ENCODE results near the gene NIFK. TPM values are rescaled to one million over a fixed set of nuclear protein-coding genes. Genes with fewer than 3 reads are reported as not detected.

NIFK gene
- total and polyA plus RNA-seq, 2 experiments from 2014 or later, result 56.2 to 107 TPM

GRCh38 chr2:121776885-121777698 lies 40.4 kb upstream of the NIFK start:
- WGBS, 2 experiments (ENCODE audit: low coverage in 1 of 2, low lambda C conversion rate in 2 of 2, missing lambda C conversion rate in 2 of 2), result 58 to 64% methylated on average over 10 to 12 of the region's 12 CpGs
- no peak for DNase-seq
- Histone ChIP-seq H3K9me2 (ENCODE audit: insufficient read depth) (no peaks in the 10 kb centered on the region), H3K9me3 (ENCODE audit: low read depth) (no peaks in the 10 kb centered on the region), H3K4me3 (no peak overlapping the region), H3K79me2 (ENCODE audit: insufficient read depth) (no peaks in the 10 kb centered on the region), H2AFZ (no peak overlapping the region), H3K36me3 (ENCODE audit: low read depth) (no peaks in the 10 kb centered on the region), H3K9ac (no peak overlapping the region), H4K20me1 (ENCODE audit: insufficient read depth) (no peaks in the 10 kb centered on the region), H3F3A (ENCODE audit: insufficient read depth) (no peaks in the 10 kb centered on the region), H3K4me2 (ENCODE audit: unreplicated experiment) (no peak overlapping the region), H3K27me3 (replicated peaks; ENCODE audit: insufficient read depth) (0 out of 2 replicates have a peak, but pooled peaks cover 7% of the 10 kb centered on the region), H3K4me1 (ENCODE audit: insufficient read depth) (no peaks in the 10 kb centered on the region), H3K27ac (no peak overlapping the region)
- in situ Hi-C loops (cut with MboI), result no loop called here
- TF ChIP-seq EZH2phosphoT487 (IDR thresholded peaks at IDR 0.05; ENCODE audit: insufficient read depth, low read depth) (no peak), EZH2 (IDR thresholded peaks at IDR 0.05; ENCODE audit: insufficient read depth, poor library complexity, severe bottlenecking) (no peak)

GRCh38 chr2:121776361-121776760 lies 39.7 kb upstream of the NIFK start:
- Histone ChIP-seq H3K79me2 (ENCODE audit: insufficient read depth) (no peaks in the 10 kb centered on the region), H3K4me2 (ENCODE audit: unreplicated experiment) (no peak overlapping the region), H3F3A (ENCODE audit: insufficient read depth) (no peaks in the 10 kb centered on the region), H3K27me3 (replicated peaks; ENCODE audit: insufficient read depth) (0 out of 2 replicates have a peak, but pooled peaks cover 7% of the 10 kb centered on the region), H3K4me1 (ENCODE audit: insufficient read depth) (no peaks in the 10 kb centered on the region), H3K36me3 (ENCODE audit: low read depth) (no peaks in the 10 kb centered on the region), H3K9ac (no peak overlapping the region), H2AFZ (no peak overlapping the region), H3K27ac (no peak overlapping the region), H3K4me3 (no peak overlapping the region), H3K9me3 (ENCODE audit: low read depth) (no peaks in the 10 kb centered on the region), H3K9me2 (ENCODE audit: insufficient read depth) (no peaks in the 10 kb centered on the region), H4K20me1 (ENCODE audit: insufficient read depth) (no peaks in the 10 kb centered on the region)
- DNase-seq, result no peak
- WGBS, 2 experiments (ENCODE audit: low coverage in 1 of 2, low lambda C conversion rate in 2 of 2, missing lambda C conversion rate in 2 of 2), result 57 to 65% methylated on average over 3 of the region's 3 CpGs
- TF ChIP-seq EZH2phosphoT487 (IDR thresholded peaks at IDR 0.05; ENCODE audit: insufficient read depth, low read depth), result no peak
- no peak for TF ChIP-seq EZH2 (IDR thresholded peaks at IDR 0.05; ENCODE audit: insufficient read depth, poor library complexity, severe bottlenecking)
- in situ Hi-C loops (cut with MboI), result no loop called here

- Histone ChIP-seq H3K4me1 (ENCODE audit: insufficient read depth) (no peaks in the 10 kb centered on the region), H3K4me3 (no peak overlapping the region), H3K9ac (no peak overlapping the region), H4K20me1 (ENCODE audit: insufficient read depth) (no peaks in the 10 kb centered on the region), H3K36me3 (ENCODE audit: low read depth) (peaks cover 1% of the 10 kb centered on the region; the same call in 1 of the 2 replicates), H3F3A (ENCODE audit: insufficient read depth) (no peaks in the 10 kb centered on the region), H2AFZ (no peak overlapping the region), H3K27me3 (replicated peaks; ENCODE audit: insufficient read depth) (0 out of 2 replicates have a peak, but pooled peaks cover 7% of the 10 kb centered on the region), H3K79me2 (ENCODE audit: insufficient read depth) (no peaks in the 10 kb centered on the region), H3K27ac (no peak overlapping the region), H3K4me2 (ENCODE audit: unreplicated experiment) (no peak overlapping the region), H3K9me2 (ENCODE audit: insufficient read depth) (no peaks in the 10 kb centered on the region), H3K9me3 (ENCODE audit: low read depth) (no peaks in the 10 kb centered on the region)
- in situ Hi-C loops (cut with MboI), result no loop called here
- TF ChIP-seq EZH2phosphoT487 (IDR thresholded peaks at IDR 0.05; ENCODE audit: insufficient read depth, low read depth) (no peak), EZH2 (IDR thresholded peaks at IDR 0.05; ENCODE audit: insufficient read depth, poor library complexity, severe bottlenecking) (no peak)
- 93 to 96% methylated on average over 13 of the region's 13 CpGs for WGBS, 2 experiments (ENCODE audit: low coverage in 1 of 2, low lambda C conversion rate in 2 of 2, missing lambda C conversion rate in 2 of 2)
- DNase-seq, result no peak
Measured at GRCh38 chr2:121774235-121774634, 37.6 kb upstream of the NIFK start.

- H3K79me2 ChIP-seq (ENCODE audit: insufficient read depth), result no peaks in the 10 kb centered on the region
- TF ChIP-seq EZH2 (IDR thresholded peaks at IDR 0.05; ENCODE audit: insufficient read depth, poor library complexity, severe bottlenecking), result no peak
- no peaks in the 10 kb centered on the region for H3K27me3 ChIP-seq (replicated peaks; ENCODE audit: insufficient read depth)
- H3K36me3 ChIP-seq (ENCODE audit: low read depth), result peaks cover 11% of the 10 kb centered on the region
- H3F3A ChIP-seq (ENCODE audit: insufficient read depth), result no peaks in the 10 kb centered on the region
- 39 to 41% methylated on average over 6 of the region's 6 CpGs for WGBS, 2 experiments (ENCODE audit: low coverage in 1 of 2, low lambda C conversion rate in 2 of 2, missing lambda C conversion rate in 2 of 2)
- no peaks in the 10 kb centered on the region for H3K9me2 ChIP-seq (ENCODE audit: insufficient read depth)
- no peak for DNase-seq
- H3K9ac ChIP-seq, result no peak overlapping the region
- H4K20me1 ChIP-seq (ENCODE audit: insufficient read depth), result no peaks in the 10 kb centered on the region
- no peak overlapping the region for H2AFZ ChIP-seq
- H3K4me1 ChIP-seq (ENCODE audit: insufficient read depth), result no peaks in the 10 kb centered on the region
- no peaks in the 10 kb centered on the region for H3K9me3 ChIP-seq (ENCODE audit: low read depth)
- no peak overlapping the region for H3K27ac ChIP-seq
- in situ Hi-C loops (cut with MboI), result no loop called here
- no peak overlapping the region for H3K4me3 ChIP-seq
- no peak overlapping the region for H3K4me2 ChIP-seq (ENCODE audit: unreplicated experiment)
Measured at GRCh38 chr2:121771976-121772742, 35.5 kb upstream of the NIFK start.

All from GM23248 (cell line).